Transverse colon (tissue), 4 donors: Measurements from ENCODE around the gene UBE2L5. TPM values are rescaled to one million over a fixed set of nuclear protein-coding genes. Genes with fewer than 3 reads are reported as not detected.

Experiments
- DNase-seq: peaks from one replicate; pipeline ENCODE4 v3.0.0-alpha.2; 2019
- H3K27ac ChIP-seq, 4 donors: fragments of 200-600 bp; sonication (generic); 2 replicates each; pipeline ENCODE4 v1.5.1; 2016 to 2018; ENCODE audit warnings: inconsistent platforms in 4 of 4
- H3K27me3 ChIP-seq: fragments of 200-600 bp; sonication (generic); 2 replicates; pipeline ENCODE4 v1.5.1; 2017; ENCODE audit warnings: inconsistent platforms
- H3K36me3 ChIP-seq, 4 donors: fragments of 200-600 bp; sonication (generic); 2 replicates each; pipeline ENCODE4 v1.5.1; 2017 to 2019; ENCODE audit warnings: inconsistent platforms in 4 of 4
- H3K4me1 ChIP-seq, 4 donors: fragments of 200-600 bp; sonication (generic); 2 replicates each; pipeline ENCODE4 v1.5.1; 2017 to 2020; ENCODE audit warnings: inconsistent platforms in 4 of 4
- H3K4me3 ChIP-seq, 4 donors: fragments of 200-600 bp; sonication (generic); 1 replicate in 1 of 4; 2 replicates in 3 of 4; pipeline versions ENCODE4 v1.5.1 to v1.6.1; 2017 to 2019; ENCODE audit warnings: inconsistent platforms in 4 of 4
- H3K9me3 ChIP-seq, 2 donors: fragments of 200-600 bp; sonication (generic); 2 replicates each; pipeline ENCODE4 v1.5.1; 2017 to 2019; ENCODE audit warnings: inconsistent platforms in 2 of 2
- EP300 ChIP-seq: sonication (generic); formaldehyde crosslinking; IDR thresholded peaks from one replicate; pipeline ENCODE4 v1.6.1; 2017; ENCODE audit warnings: antibody characterized with exemption, low read depth
- POLR2A ChIP-seq: fragments of 450-650 bp; IDR thresholded peaks from one replicate; pipeline ENCODE4 v1.6.1; 2016; ENCODE audit warnings: antibody characterized with exemption, mild to moderate bottlenecking, moderate library complexity
- POLR2AphosphoS5 ChIP-seq, 3 donors: sonication (generic); formaldehyde crosslinking; IDR thresholded peaks; one replicate each; pipeline ENCODE4 v1.6.1; 2016; ENCODE audit warnings: antibody characterized with exemption in 3 of 3
- WGBS, 2 donors: methylation state at CpG; one replicate each; pipeline ENCODE4 v1.1.5; 2018; ENCODE audit warnings: low coverage in 1 of 2; 5-methylcytosine and 5-hydroxymethylcytosine counted together
- in situ Hi-C, 4 donors: fragments of 200-750 bp; cut with MboI; loops; one replicate each; pipeline versions ENCODE4 v1.15.0 to v1.15.1; 2017; ENCODE audit warnings: low sequenced_read_pairs in 3 of 4, low pct_ligation_motif_present in 1 of 4, low pct_unique_long_range_greater_than_20kb in 1 of 4
- intact Hi-C: fragments of 100-400 bp; cut with DNase I; formaldehyde crosslinking; loops from one replicate; pipeline ENCODE4 v1.15.1; 2023; ENCODE audit warnings: low total_unique reads
- total RNA-seq, 4 donors: library from RNA; depleted of rRNA; stranded (reverse); fragments of >200 nt; gene quantifications; one replicate each; pipeline ENCODE4 v1.1.0, GENCODE V29; 2016
- TF ChIP-seq, protein P1 (sequence below), 5 experiments: fragments of 200-600 bp in 3 of 5; fragments of 450-650 bp in 2 of 5; sonication (generic) in 3 of 5; IDR thresholded peaks; 1 replicate in 2 of 5; 2 replicates in 3 of 5; pipeline ENCODE4 v1.5.1; 2016 to 2017; ENCODE audit warnings: antibody characterized with exemption in 5 of 5, inconsistent platforms in 3 of 5, mild to moderate bottlenecking in 2 of 5, moderate library complexity in 1 of 5

UBE2L5 gene
- total RNA-seq, 4 donors from 2014 or later: not detected

DNA sequence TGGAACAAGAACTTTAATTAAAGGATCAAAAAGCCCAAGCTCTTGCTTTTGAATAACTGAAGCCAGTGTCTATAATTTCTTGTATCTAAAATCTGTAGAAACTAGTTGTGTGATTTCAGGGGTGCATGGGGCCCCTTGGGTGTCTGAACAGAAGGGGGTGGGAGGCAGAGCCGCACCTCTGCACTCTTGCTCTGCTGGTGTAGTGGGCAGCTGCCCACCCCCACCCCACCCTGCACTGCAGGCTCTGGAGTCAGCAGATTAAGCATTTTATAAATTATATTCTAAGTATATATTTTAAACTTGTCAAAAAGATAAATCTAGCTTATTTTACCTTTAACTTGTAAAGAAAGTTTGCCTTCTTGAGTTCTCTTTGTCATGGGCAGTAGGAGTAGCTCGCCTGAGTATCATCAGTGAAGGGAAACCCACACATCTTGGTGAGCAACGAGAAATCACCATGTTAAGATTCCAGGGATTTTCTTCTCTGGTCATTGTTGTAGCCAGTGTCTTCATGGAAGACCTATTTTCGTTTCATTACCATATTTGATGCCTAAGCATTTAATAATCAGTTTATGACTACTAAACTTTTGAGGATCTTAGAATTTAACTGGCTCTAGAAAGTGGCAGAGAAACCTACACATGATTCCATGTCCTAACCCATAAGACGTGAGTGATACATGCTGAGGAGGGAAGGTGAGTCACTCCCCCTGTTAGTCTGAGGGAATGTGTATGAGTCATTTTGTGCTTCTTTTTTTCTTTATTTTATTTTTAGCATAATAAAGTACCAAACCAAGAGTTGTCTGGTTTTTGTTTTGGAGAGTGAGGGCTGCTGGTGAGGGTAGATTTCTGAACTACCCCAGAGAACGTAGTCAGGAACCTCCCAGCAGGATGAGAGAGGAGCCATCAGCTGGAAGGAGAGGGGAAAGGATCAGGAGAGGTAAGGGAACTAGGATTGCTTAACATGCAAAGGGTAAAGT lies 7.7 kb downstream of the UBE2L5 start:
- intact Hi-C loops (no loop called here), in situ Hi-C loops (no loop called here)
- TF ChIP-seq POLR2A: no peak
- TF ChIP-seq POLR2AphosphoS5 (IDR thresholded peaks at IDR 0.05): no peak
- no peak for TF ChIP-seq EP300
- TF ChIP-seq, protein P1, sequence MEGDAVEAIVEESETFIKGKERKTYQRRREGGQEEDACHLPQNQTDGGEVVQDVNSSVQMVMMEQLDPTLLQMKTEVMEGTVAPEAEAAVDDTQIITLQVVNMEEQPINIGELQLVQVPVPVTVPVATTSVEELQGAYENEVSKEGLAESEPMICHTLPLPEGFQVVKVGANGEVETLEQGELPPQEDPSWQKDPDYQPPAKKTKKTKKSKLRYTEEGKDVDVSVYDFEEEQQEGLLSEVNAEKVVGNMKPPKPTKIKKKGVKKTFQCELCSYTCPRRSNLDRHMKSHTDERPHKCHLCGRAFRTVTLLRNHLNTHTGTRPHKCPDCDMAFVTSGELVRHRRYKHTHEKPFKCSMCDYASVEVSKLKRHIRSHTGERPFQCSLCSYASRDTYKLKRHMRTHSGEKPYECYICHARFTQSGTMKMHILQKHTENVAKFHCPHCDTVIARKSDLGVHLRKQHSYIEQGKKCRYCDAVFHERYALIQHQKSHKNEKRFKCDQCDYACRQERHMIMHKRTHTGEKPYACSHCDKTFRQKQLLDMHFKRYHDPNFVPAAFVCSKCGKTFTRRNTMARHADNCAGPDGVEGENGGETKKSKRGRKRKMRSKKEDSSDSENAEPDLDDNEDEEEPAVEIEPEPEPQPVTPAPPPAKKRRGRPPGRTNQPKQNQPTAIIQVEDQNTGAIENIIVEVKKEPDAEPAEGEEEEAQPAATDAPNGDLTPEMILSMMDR (IDR thresholded peaks at IDR 0.05): no peak
- peaks cover 0 to 8% (median 2%) of the 10 kb centered on the region in 4 donors for H3K4me1 ChIP-seq
- no peak for DNase-seq
- peak overlapping the region in 3 of 4 donors; percentile 14 to 57 (median 48) for H3K27ac ChIP-seq
- 56 to 58% methylated on average over 4 to 6 of the region's 6 CpGs for WGBS, 2 donors
- no peaks in the 10 kb centered on the region for H3K9me3 ChIP-seq
- H3K4me3 ChIP-seq: no peak overlapping the region
- no peaks in the 10 kb centered on the region for H3K36me3 ChIP-seq
- no peaks in the 10 kb centered on the region for H3K27me3 ChIP-seq

DNA sequence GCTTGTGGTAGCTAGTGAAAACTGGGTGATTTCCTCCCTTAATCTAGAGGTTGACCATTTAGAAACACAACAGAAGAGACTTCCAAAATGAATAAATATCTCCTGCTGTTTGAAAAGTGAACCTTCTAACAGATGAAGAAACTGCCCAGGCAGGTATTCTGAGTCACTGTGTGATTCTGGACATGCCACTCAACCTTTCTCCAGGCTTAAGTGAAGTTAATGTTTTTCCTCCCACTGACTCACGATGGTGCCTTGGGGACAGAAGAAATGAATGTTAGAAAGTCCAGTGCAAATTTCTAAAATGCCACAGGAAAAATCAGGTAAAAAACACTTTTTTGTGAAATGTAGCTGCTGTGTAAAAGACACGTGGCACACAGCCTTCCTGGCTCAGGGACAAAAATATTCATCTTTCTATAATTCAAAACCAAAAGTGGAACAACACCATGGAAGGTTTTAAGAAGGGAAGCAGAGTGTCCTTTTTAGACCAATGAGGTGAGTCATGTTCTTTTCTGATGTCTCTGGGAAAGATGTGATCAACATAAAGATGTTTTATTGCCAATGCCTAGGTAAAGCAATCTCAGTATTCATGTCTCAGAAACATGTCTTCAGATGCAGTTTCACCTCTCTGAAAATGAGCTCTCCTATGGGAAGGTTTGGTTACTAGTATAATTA lies 9.1 kb downstream of the UBE2L5 start:
- intact Hi-C loops (no loop called here), in situ Hi-C loops (no loop called here)
- Histone ChIP-seq H3K9me3 (no peaks in the 10 kb centered on the region), H3K27ac (peak overlapping the region in 1 of 4 donors; percentile 48), H3K4me1 (peaks cover 0 to 8% (median 2%) of the 10 kb centered on the region in 4 donors), H3K4me3 (no peak overlapping the region), H3K36me3 (no peaks in the 10 kb centered on the region), H3K27me3 (no peaks in the 10 kb centered on the region)
- TF ChIP-seq EP300 (no peak), POLR2AphosphoS5 (IDR thresholded peaks at IDR 0.05) (no peak)
- TF ChIP-seq, protein P1 (IDR thresholded peaks at IDR 0.05): no peak
- 64 to 79% methylated on average over 2 of the region's 2 CpGs for WGBS, 2 donors
- DNase-seq: no peak

DNA sequence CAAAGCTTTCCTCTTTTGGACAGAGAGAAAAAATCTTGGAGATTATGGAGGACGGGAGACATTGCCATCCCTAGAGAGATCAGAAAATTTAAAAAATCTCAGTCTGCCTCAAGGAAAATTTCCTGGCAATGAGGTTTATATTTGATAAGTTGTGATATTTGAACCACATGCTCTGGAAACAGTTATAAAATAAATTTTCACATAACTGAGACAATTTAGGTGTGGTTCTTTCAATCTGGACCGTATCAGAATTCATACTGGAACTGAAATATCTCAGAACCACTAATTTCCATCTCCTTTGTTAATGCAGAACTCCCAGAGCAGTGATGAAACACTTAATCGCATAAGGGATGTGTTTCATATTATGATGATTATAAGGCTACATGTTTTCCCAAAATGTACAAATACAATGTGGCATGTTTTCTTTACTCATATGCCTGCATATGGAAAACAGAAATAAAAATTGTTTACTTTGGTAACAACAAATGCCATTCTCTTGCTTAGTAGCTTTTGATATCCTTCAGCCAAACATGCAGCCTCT lies 13.7 kb downstream of the UBE2L5 start:
- H3K9me3 ChIP-seq: no peaks in the 10 kb centered on the region
- H3K27ac ChIP-seq: no peak overlapping the region
- intact Hi-C loops (no loop called here), in situ Hi-C loops (no loop called here)
- TF ChIP-seq, protein P1 (IDR thresholded peaks at IDR 0.05): no peak
- TF ChIP-seq EP300 (no peak), POLR2AphosphoS5 (IDR thresholded peaks at IDR 0.05) (no peak), POLR2A (no peak)
- WGBS, 2 donors: 65 to 72% methylated on average over 3 of the region's 3 CpGs
- no peaks in the 10 kb centered on the region for H3K4me1 ChIP-seq
- H3K27me3 ChIP-seq: no peaks in the 10 kb centered on the region
- H3K36me3 ChIP-seq: no peaks in the 10 kb centered on the region
- no peak overlapping the region for H3K4me3 ChIP-seq
- DNase-seq: no peak

DNA sequence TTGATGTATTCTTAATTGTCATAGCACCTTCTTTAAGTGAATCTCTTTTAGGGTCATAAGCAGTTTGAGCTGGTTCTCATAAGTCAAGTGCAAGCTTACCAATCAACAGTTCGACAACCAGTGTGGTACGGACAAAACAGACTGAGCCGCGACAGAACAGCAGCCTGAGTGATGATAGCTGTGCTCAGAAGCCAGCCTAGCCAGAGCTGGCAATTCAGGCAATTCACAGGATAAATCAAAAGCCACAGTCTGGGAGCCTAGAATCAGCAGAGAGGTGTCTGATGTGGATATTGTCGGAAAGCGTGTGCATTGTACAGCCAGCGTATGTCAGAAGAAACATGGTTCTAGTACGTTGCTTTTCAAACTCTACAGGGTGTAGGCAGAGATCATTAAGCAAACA lies 14.9 kb downstream of the UBE2L5 start:
- 88% methylated on average over 4 to 8 of the region's 8 CpGs for WGBS, 2 donors
- no peaks in the 10 kb centered on the region for H3K4me1 ChIP-seq
- TF ChIP-seq POLR2A: no peak
- TF ChIP-seq EP300: no peak
- TF ChIP-seq, protein P1 (IDR thresholded peaks at IDR 0.05): no peak
- no peak for TF ChIP-seq POLR2AphosphoS5 (IDR thresholded peaks at IDR 0.05)
- intact Hi-C loops: no loop called here
- H3K36me3 ChIP-seq: no peaks in the 10 kb centered on the region
- no peak overlapping the region for H3K27ac ChIP-seq
- no peak for DNase-seq
- H3K9me3 ChIP-seq: no peaks in the 10 kb centered on the region
- in situ Hi-C loops: no loop called here
- H3K27me3 ChIP-seq: no peaks in the 10 kb centered on the region
- no peak overlapping the region for H3K4me3 ChIP-seq
